ENCODE measurements around the gene SNAPC2.

Gene SNAPC2

GRCh38 chr19:7919610-7920518 lies at the start of gene SNAPC2:
SNAPC2 (plus strand) TSS chr19:7920338; CDS start chr19:7920367, 29 bp downstream.
- DNase-seq, result peak; percentile 85 to 99 (median 98)

GRCh38 chr19:7870571-7871436 lies 49.3 kb upstream of the SNAPC2 start:
- DNase-seq, result peak; percentile 18 to 58 (median 39)

- DNase-seq, result peak; percentile 57 to 86 (median 79)
Observed at GRCh38 chr19:7871437-7872305, 48.5 kb upstream of the SNAPC2 start.

- DNase-seq, result no peak
Observed at GRCh38 chr19:7872306-7873204, 47.6 kb upstream of the SNAPC2 start.

- DNase-seq, result no peak
Observed at GRCh38 chr19:7873304-7874075, 46.6 kb upstream of the SNAPC2 start.

- peak; percentile 72 to 98 (median 96) for DNase-seq
Observed at GRCh38 chr19:7874076-7874896, 45.9 kb upstream of the SNAPC2 start, which contains the start of gene PRR36. PRR36 (minus strand) TSS chr19:7874390; CDS start chr19:7873689, 701 bp downstream.

GRCh38 chr19:7874897-7875273 lies 45.3 kb upstream of the SNAPC2 start:
- DNase-seq, result no peak

- peak in 1 of 3 experiments; percentile 35 for DNase-seq
Observed at GRCh38 chr19:7877249-7877836, 42.8 kb upstream of the SNAPC2 start.

- DNase-seq, result no peak
Observed at GRCh38 chr19:7879111-7879807, 40.9 kb upstream of the SNAPC2 start.

GRCh38 chr19:7879836-7880235 lies 40.3 kb upstream of the SNAPC2 start:
- DNase-seq, result peak in 1 of 3 experiments; percentile 17

GRCh38 chr19:7881910-7882309 lies 38.2 kb upstream of the SNAPC2 start:
- DNase-seq, result no peak

GRCh38 chr19:7883105-7883504 lies 37.0 kb upstream of the SNAPC2 start:
- peak in 1 of 3 experiments; percentile 21 for DNase-seq

- no peak for DNase-seq
Observed at GRCh38 chr19:7883796-7884570, 36.2 kb upstream of the SNAPC2 start.

- no peak for DNase-seq
Observed at GRCh38 chr19:7885818-7886217, 34.3 kb upstream of the SNAPC2 start.

GRCh38 chr19:7887408-7888144 lies 32.6 kb upstream of the SNAPC2 start:
- DNase-seq, result no peak

GRCh38 chr19:7888145-7888825 lies 31.9 kb upstream of the SNAPC2 start, which contains the start of gene LRRC8E:
LRRC8E (plus strand) TSS chr19:7888510; CDS start chr19:7895604, 7,094 bp downstream.
- DNase-seq, result no peak
